Measurements from ENCODE around the gene CDK6. TPM values are rescaled to one million over a fixed set of nuclear protein-coding genes. Genes with fewer than 3 reads are reported as not detected.

Gene CDK6
- total RNA-seq, 2 experiments from 2014 or later: 130 to 138 TPM

DNA sequence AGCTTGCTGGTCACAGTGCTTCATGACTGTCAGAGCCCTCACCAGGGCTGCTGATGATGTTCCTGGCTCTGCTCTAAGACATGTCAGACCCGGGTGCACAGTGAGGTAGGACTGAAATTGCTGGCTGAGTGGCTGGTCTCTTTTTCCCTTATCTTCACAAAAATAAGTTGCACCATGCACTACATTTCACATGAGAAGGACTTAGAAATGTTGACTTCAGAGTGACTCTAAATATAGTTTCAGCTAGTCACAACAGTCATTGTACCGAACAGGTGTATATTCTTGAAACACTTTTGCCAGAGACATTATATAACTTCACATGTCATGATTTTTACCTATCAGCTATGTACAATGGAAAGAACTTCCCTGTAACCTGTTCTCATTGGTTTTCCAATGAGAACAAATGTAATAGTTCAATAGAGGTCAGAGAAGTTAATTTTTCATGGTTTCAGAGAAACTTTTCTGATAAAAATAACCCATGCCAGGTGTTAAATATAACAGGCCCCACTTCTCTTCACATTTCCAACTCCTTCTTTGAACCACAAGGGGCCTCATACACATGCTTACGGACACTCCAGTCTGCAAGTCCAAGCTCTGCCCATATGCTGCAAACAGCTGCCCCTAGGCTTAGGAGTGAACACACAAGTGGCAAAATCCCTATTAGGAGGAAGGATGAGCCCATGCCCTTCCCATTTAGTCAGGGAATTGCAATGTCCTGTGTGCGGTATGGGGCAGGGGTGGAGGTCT, 115.6 kb downstream of the CDK6 start:
- Mint-ChIP-seq H3K36me3 (ENCODE audit: low read depth) (peaks cover 71% of the 10 kb centered on the region), H3K4me1 (ENCODE audit: low read depth) (peaks cover 59% of the 10 kb centered on the region), H3K4me3 (no peak overlapping the region), H3K9me3 (no peaks in the 10 kb centered on the region), H3K27me3 (no peaks in the 10 kb centered on the region), H3K27ac (peak overlapping the region; percentile 9)
- POLR2A ChIA-PET: interaction anchor here (0.8 to 1.9 kb wide), 3 partner anchors 8 to 114 kb away, joined by 3 to 6 read pairs (median 3); no protein-coding TSS in a partner anchor
- intact Hi-C loops (cut with micrococcal nuclease): no loop called here
- CTCF ChIA-PET: interaction anchor here (1.3 to 2.4 kb wide), 2 partner anchors 13 to 112 kb away, joined by 4 to 8 read pairs; no protein-coding TSS in a partner anchor
- ATAC-seq: no peak
- no peak for DNase-seq
- TF ChIP-seq, protein P1, sequence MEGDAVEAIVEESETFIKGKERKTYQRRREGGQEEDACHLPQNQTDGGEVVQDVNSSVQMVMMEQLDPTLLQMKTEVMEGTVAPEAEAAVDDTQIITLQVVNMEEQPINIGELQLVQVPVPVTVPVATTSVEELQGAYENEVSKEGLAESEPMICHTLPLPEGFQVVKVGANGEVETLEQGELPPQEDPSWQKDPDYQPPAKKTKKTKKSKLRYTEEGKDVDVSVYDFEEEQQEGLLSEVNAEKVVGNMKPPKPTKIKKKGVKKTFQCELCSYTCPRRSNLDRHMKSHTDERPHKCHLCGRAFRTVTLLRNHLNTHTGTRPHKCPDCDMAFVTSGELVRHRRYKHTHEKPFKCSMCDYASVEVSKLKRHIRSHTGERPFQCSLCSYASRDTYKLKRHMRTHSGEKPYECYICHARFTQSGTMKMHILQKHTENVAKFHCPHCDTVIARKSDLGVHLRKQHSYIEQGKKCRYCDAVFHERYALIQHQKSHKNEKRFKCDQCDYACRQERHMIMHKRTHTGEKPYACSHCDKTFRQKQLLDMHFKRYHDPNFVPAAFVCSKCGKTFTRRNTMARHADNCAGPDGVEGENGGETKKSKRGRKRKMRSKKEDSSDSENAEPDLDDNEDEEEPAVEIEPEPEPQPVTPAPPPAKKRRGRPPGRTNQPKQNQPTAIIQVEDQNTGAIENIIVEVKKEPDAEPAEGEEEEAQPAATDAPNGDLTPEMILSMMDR (IDR thresholded peaks at IDR 0.05): no peak

DNA sequence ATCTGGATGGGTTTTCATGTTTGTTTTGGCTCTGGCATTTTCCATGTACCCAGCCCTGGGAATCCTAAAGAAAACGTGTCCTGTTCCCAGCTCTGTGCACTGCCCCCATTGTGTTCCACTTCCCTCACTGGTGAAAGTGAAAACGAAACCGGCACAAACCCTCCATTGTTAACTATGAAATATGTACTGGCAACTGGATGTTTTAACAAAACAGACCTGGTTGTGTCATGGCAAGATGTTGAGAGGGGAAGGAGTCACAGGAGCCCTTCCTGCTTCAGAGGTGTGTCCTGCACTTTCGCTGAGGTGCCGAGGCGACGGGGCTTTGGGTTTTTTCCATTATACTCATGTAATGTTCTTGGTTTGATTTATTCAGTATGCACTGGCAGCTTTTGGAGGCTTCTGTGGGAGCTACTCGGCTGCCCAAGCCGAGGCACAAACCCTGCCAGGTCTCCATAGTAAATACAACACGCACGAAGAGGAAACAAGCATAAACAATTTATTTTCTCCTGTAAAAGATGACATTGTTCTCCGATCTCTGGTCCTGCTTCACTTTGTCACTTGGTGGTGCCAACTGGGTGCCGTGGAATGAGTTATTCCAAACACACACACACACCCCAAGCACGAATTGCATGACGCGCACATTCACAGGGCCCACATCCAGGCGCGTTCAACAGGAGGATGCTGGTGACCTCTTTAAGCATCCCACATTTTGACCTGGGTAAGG, 118.2 kb downstream of the CDK6 start:
- TF ChIP-seq, protein P1 (IDR thresholded peaks at IDR 0.05): no peak
- H3K4me3 Mint-ChIP-seq: peak overlapping the region; percentile 69
- no peaks in the 10 kb centered on the region for H3K27me3 Mint-ChIP-seq
- no peaks in the 10 kb centered on the region for H3K9me3 Mint-ChIP-seq
- POLR2A ChIA-PET: interaction anchor here (0.8 to 2.7 kb wide), 7 partner anchors 9 to 235 kb away, joined by 3 to 10 read pairs (median 4); no protein-coding TSS in a partner anchor
- ATAC-seq (peak; percentile 96), DNase-seq (peak; percentile 76)
- H3K36me3 Mint-ChIP-seq (ENCODE audit: low read depth): peaks cover 62% of the 10 kb centered on the region
- CTCF ChIA-PET: interaction anchor here (0.9 to 1.4 kb wide), 3 partner anchors 8 to 115 kb away, joined by 3 to 6 read pairs (median 3); no protein-coding TSS in a partner anchor
- intact Hi-C loops (cut with micrococcal nuclease): no loop called here
- H3K4me1 Mint-ChIP-seq (ENCODE audit: low read depth): peaks cover 55% of the 10 kb centered on the region
- peak overlapping the region; percentile 92 for H3K27ac Mint-ChIP-seq

DNA sequence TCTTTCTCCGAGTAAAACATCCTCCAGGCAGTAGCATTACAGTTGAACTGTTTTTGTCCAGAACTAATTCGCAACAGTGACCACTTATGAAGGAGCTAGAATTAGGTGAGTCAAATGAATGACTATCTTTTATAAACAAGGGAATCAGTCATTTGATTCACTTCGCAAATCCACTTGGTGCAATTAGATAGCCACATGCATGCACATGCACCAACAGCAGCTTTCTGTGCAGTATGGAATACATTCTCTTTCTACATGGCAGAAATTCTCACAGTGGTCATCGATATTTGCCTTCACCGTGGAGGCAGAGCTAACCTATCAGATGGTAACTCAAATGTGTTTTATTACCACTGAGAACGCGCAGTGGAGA, 118.8 kb downstream of the CDK6 start:
- Mint-ChIP-seq H3K27me3 (no peaks in the 10 kb centered on the region), H3K4me1 (ENCODE audit: low read depth) (peaks cover 52% of the 10 kb centered on the region), H3K27ac (peak overlapping the region; percentile 92), H3K9me3 (no peaks in the 10 kb centered on the region), H3K4me3 (peak overlapping the region; percentile 69), H3K36me3 (ENCODE audit: low read depth) (peaks cover 58% of the 10 kb centered on the region)
- TF ChIP-seq, protein P1 (IDR thresholded peaks at IDR 0.05): no peak
- ATAC-seq: peak; percentile 14
- POLR2A ChIA-PET: interaction anchor here (0.7 to 2.7 kb wide), 8 partner anchors 8 to 235 kb away, joined by 3 to 10 read pairs (median 4); no protein-coding TSS in a partner anchor
- no peak for DNase-seq
- CTCF ChIA-PET: interaction anchor here (1.3 kb wide), 1 partner anchor 115 kb away, joined by 6 read pairs; no protein-coding TSS in a partner anchor
- intact Hi-C loops (cut with micrococcal nuclease): no loop called here

DNA sequence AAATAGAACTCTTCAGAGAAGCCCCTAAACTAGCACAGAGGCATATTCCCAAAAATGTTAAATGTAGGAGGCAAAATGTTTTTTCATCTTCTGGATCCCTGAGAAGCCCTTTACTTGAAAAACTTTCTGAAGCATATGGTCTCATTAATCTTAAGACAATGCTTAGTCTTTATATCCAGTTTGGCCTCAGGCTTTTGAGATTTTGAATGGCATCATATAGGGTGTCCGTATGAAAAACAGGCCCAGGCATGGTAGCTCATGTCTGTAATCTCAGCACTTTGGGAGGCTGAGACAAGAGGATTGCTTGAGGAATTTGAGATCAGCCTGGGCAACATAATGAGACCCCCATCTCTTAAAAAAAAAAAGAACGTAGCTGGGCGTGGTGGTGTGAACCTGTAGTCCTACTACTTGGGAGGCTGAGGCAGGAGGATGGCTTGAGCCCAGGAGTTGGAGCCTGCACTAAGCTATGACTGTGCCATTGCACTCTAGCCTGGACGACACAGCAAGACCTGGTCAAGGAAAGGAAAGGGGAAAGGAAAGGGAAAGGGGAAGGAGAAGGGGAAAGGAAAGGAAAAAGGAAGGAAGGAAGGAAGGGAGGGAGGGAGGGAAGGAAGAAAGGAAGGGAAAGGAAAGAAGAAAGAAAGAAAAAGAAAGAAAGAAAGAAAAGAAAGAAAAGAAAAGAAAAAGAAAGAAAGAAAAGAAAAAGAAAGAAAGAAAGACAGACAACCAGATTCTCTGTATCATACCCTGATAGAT, 119.4 kb downstream of the CDK6 start:
- peaks cover 52% of the 10 kb centered on the region for H3K36me3 Mint-ChIP-seq (ENCODE audit: low read depth)
- no peaks in the 10 kb centered on the region for H3K9me3 Mint-ChIP-seq
- peaks cover 46% of the 10 kb centered on the region for H3K4me1 Mint-ChIP-seq (ENCODE audit: low read depth)
- ChIA-PET POLR2A (interaction anchor here (0.7 to 2.7 kb wide), 6 partner anchors 8 to 115 kb away, joined by 3 to 10 read pairs (median 5); no protein-coding TSS in a partner anchor), CTCF (no interaction called here)
- DNase-seq (no peak), ATAC-seq (no peak)
- no peak overlapping the region for H3K4me3 Mint-ChIP-seq
- TF ChIP-seq, protein P1 (IDR thresholded peaks at IDR 0.05): no peak
- H3K27me3 Mint-ChIP-seq: no peaks in the 10 kb centered on the region
- intact Hi-C loops (cut with micrococcal nuclease): no loop called here
- H3K27ac Mint-ChIP-seq: peak overlapping the region; percentile 27

All from activated CD8-positive, alpha-beta T cell treated with anti-CD3 and anti-CD28 coated beads for 36 hours (primary cell).